ENCODE data around the gene SCMH1.

The SCMH1 gene

GRCh38 chr1:41241749-41242341, at the start of gene SCMH1:
Gene SCMH1 (minus strand): TSS chr1:41242306. CDS start chr1:41186133, 56,173 bp downstream.
- peak within 1 kb of the TSS; percentile 59 for H3K4me3 ChIP-seq (ENCODE audit: low read depth, low read length)

- H3K4me3 ChIP-seq (ENCODE audit: low read depth, low read length), result no peak overlapping the region
Measured at GRCh38 chr1:41291195-41291594, 49.1 kb upstream of the SCMH1 start.

- H3K4me3 ChIP-seq (ENCODE audit: low read depth, low read length), result no peak overlapping the region
Measured at GRCh38 chr1:41289196-41289595, 47.1 kb upstream of the SCMH1 start.

GRCh38 chr1:41286992-41287391, 44.9 kb upstream of the SCMH1 start:
- no peak overlapping the region for H3K4me3 ChIP-seq (ENCODE audit: low read depth, low read length)

- no peak overlapping the region for H3K4me3 ChIP-seq (ENCODE audit: low read depth, low read length)
Measured at GRCh38 chr1:41286486-41286885, 44.4 kb upstream of the SCMH1 start.

- no peak overlapping the region for H3K4me3 ChIP-seq (ENCODE audit: low read depth, low read length)
Measured at GRCh38 chr1:41285818-41286217, 43.7 kb upstream of the SCMH1 start.

- H3K4me3 ChIP-seq (ENCODE audit: low read depth, low read length), result no peak overlapping the region
Measured at GRCh38 chr1:41284121-41284520, 42.0 kb upstream of the SCMH1 start.

GRCh38 chr1:41282679-41283317, 40.7 kb upstream of the SCMH1 start:
- H3K4me3 ChIP-seq (ENCODE audit: low read depth, low read length), result no peak overlapping the region

- no peak overlapping the region for H3K4me3 ChIP-seq (ENCODE audit: low read depth, low read length)
Measured at GRCh38 chr1:41281334-41281733, 39.2 kb upstream of the SCMH1 start.

GRCh38 chr1:41280202-41281032, 38.3 kb upstream of the SCMH1 start:
- H3K4me3 ChIP-seq (ENCODE audit: low read depth, low read length), result no peak overlapping the region

- H3K4me3 ChIP-seq (ENCODE audit: low read depth, low read length), result no peak overlapping the region
Measured at GRCh38 chr1:41278076-41278475, 36.0 kb upstream of the SCMH1 start.

- no peak overlapping the region for H3K4me3 ChIP-seq (ENCODE audit: low read depth, low read length)
Measured at GRCh38 chr1:41277371-41277975, 35.4 kb upstream of the SCMH1 start.

- H3K4me3 ChIP-seq (ENCODE audit: low read depth, low read length), result no peak overlapping the region
Measured at GRCh38 chr1:41275831-41276230, 33.7 kb upstream of the SCMH1 start.

GRCh38 chr1:41274752-41275545, 32.8 kb upstream of the SCMH1 start:
- H3K4me3 ChIP-seq (ENCODE audit: low read depth, low read length), result no peak overlapping the region

- no peak overlapping the region for H3K4me3 ChIP-seq (ENCODE audit: low read depth, low read length)
Measured at GRCh38 chr1:41272601-41273000, 30.5 kb upstream of the SCMH1 start.

GRCh38 chr1:41268154-41268770, 26.2 kb upstream of the SCMH1 start:
- no peak overlapping the region for H3K4me3 ChIP-seq (ENCODE audit: low read depth, low read length)

GRCh38 chr1:41261926-41262618, 20.0 kb upstream of the SCMH1 start:
- no peak overlapping the region for H3K4me3 ChIP-seq (ENCODE audit: low read depth, low read length)

- no peak overlapping the region for H3K4me3 ChIP-seq (ENCODE audit: low read depth, low read length)
Measured at GRCh38 chr1:41260768-41261167, 18.7 kb upstream of the SCMH1 start.

- no peak overlapping the region for H3K4me3 ChIP-seq (ENCODE audit: low read depth, low read length)
Measured at GRCh38 chr1:41259221-41259620, 17.1 kb upstream of the SCMH1 start.

- no peak overlapping the region for H3K4me3 ChIP-seq (ENCODE audit: low read depth, low read length)
Measured at GRCh38 chr1:41255978-41256377, 13.9 kb upstream of the SCMH1 start.
